GM19438 (cell line): ENCODE data around the gene ADSL.
"Not testable (repeated sequence)": the region's sequence is repeated elsewhere in the genome, so short reads cannot be mapped to it uniquely, and the experiment has no call there.

ENCODE experiments used
- ATAC-seq: cut with Tn5 transposase; IDR thresholded peaks from one replicate; pipeline ENCODE4 v1.9.1; 2021; ENCODE audit warnings: low read depth; ENCODE audit not compliant: unreplicated experiment

ADSL gene

GRCh38 chr22:40346185-40347118 is at the start of gene ADSL:
Gene ADSL (plus strand): TSS chr22:40346500. CDS start chr22:40346559, 59 bp downstream.
- peak; percentile 73 for ATAC-seq

GRCh38 chr22:40300316-40300715 is 46.0 kb upstream of the ADSL start:
- ATAC-seq, result no peak

- ATAC-seq, result peak; percentile 87
These were observed 45.2 kb upstream of the ADSL start for GRCh38 chr22:40300884-40301672.

GRCh38 chr22:40302149-40302548 is 44.2 kb upstream of the ADSL start:
- no peak for ATAC-seq

GRCh38 chr22:40305625-40306024 is 40.7 kb upstream of the ADSL start:
- ATAC-seq, result no peak

GRCh38 chr22:40308999-40309573 is 37.2 kb upstream of the ADSL start:
- no peak for ATAC-seq

GRCh38 chr22:40309631-40310030 is 36.7 kb upstream of the ADSL start:
- ATAC-seq, result no peak

GRCh38 chr22:40310081-40310767 is 36.1 kb upstream of the ADSL start:
- no peak for ATAC-seq

- no peak for ATAC-seq
These were observed 35.6 kb upstream of the ADSL start for GRCh38 chr22:40310768-40311120.

GRCh38 chr22:40311646-40312045 is 34.7 kb upstream of the ADSL start:
- not testable (repeated sequence) for ATAC-seq

GRCh38 chr22:40312050-40312449 is 34.2 kb upstream of the ADSL start:
- ATAC-seq, result no peak

- ATAC-seq, result no peak
These were observed 33.3 kb upstream of the ADSL start for GRCh38 chr22:40313007-40313406.

- ATAC-seq, result no peak
These were observed 32.3 kb upstream of the ADSL start for GRCh38 chr22:40314041-40314440.

GRCh38 chr22:40320687-40321086 is 25.6 kb upstream of the ADSL start:
- no peak for ATAC-seq

- ATAC-seq, result no peak
These were observed 24.3 kb upstream of the ADSL start for GRCh38 chr22:40322021-40322420.

GRCh38 chr22:40322818-40323447 is 23.4 kb upstream of the ADSL start:
- ATAC-seq, result no peak

- no peak for ATAC-seq
These were observed 22.6 kb upstream of the ADSL start for GRCh38 chr22:40323681-40324171.

- no peak for ATAC-seq
These were observed 21.6 kb upstream of the ADSL start for GRCh38 chr22:40324468-40325305.

- no peak for ATAC-seq
These were observed 21.0 kb upstream of the ADSL start for GRCh38 chr22:40325315-40325714.
